ENCODE data around the gene CHD9.

CHD9 gene

GRCh38 chr16:53078765-53079485 lies 24.1 kb downstream of the CHD9 start:
- TF ChIP-seq, protein P1, sequence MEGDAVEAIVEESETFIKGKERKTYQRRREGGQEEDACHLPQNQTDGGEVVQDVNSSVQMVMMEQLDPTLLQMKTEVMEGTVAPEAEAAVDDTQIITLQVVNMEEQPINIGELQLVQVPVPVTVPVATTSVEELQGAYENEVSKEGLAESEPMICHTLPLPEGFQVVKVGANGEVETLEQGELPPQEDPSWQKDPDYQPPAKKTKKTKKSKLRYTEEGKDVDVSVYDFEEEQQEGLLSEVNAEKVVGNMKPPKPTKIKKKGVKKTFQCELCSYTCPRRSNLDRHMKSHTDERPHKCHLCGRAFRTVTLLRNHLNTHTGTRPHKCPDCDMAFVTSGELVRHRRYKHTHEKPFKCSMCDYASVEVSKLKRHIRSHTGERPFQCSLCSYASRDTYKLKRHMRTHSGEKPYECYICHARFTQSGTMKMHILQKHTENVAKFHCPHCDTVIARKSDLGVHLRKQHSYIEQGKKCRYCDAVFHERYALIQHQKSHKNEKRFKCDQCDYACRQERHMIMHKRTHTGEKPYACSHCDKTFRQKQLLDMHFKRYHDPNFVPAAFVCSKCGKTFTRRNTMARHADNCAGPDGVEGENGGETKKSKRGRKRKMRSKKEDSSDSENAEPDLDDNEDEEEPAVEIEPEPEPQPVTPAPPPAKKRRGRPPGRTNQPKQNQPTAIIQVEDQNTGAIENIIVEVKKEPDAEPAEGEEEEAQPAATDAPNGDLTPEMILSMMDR (IDR thresholded peaks at IDR 0.05; ENCODE audit: insufficient read depth, low read length, poor library complexity, severe bottlenecking), result no peak
- Histone ChIP-seq H3K4me2 (ENCODE audit: low read depth, low read length, poor library complexity, severe bottlenecking) (no peak overlapping the region), H3K9me2 (replicated peaks; ENCODE audit: insufficient read depth, low read length) (no peaks in the 10 kb centered on the region), H3K9ac (ENCODE audit: low read length) (no peak overlapping the region), H3F3A (ENCODE audit: insufficient read depth) (no peaks in the 10 kb centered on the region), H3K79me2 (ENCODE audit: insufficient read depth, low read length) (peaks cover 61% of the 10 kb centered on the region), H3K27me3 (ENCODE audit: low read length) (no peaks in the 10 kb centered on the region), H2AFZ (ENCODE audit: low read depth, low read length, severe bottlenecking) (no peak overlapping the region), H3K27ac (ENCODE audit: low read depth, low read length) (no peak overlapping the region), H3K36me3 (ENCODE audit: low read length) (no peaks in the 10 kb centered on the region), H4K20me1 (ENCODE audit: low read depth, low read length) (no peaks in the 10 kb centered on the region; the same call in 1 of the 2 replicates), H3K9me3 (ENCODE audit: insufficient read depth, low read length) (no peaks in the 10 kb centered on the region; the same call in 1 of the 2 replicates), H3K4me3 (ENCODE audit: insufficient read depth, low read length, poor library complexity, severe bottlenecking) (no peak overlapping the region)

- Histone ChIP-seq H3K9me3 (ENCODE audit: insufficient read depth, low read length) (no peaks in the 10 kb centered on the region), H3K4me3 (ENCODE audit: insufficient read depth, low read length, poor library complexity, severe bottlenecking) (no peak overlapping the region), H4K20me1 (ENCODE audit: low read depth, low read length) (no peaks in the 10 kb centered on the region; the same call in 1 of the 2 replicates), H3K4me2 (ENCODE audit: low read depth, low read length, poor library complexity, severe bottlenecking) (no peak overlapping the region), H3K27ac (ENCODE audit: low read depth, low read length) (no peak overlapping the region), H3K27me3 (ENCODE audit: low read length) (no peaks in the 10 kb centered on the region), H3K9me2 (replicated peaks; ENCODE audit: insufficient read depth, low read length) (no peaks in the 10 kb centered on the region), H3K79me2 (ENCODE audit: insufficient read depth, low read length) (peaks cover 51% of the 10 kb centered on the region), H3K36me3 (ENCODE audit: low read length) (no peaks in the 10 kb centered on the region), H2AFZ (ENCODE audit: low read depth, low read length, severe bottlenecking) (no peak overlapping the region), H3K9ac (ENCODE audit: low read length) (no peak overlapping the region), H3F3A (ENCODE audit: insufficient read depth) (no peaks in the 10 kb centered on the region)
- TF ChIP-seq EZH2phosphoT487 (conservative IDR thresholded peaks at IDR 0.05; ENCODE audit: low read length), result no peak
- TF ChIP-seq, protein P1 (IDR thresholded peaks at IDR 0.05; ENCODE audit: insufficient read depth, low read length, poor library complexity, severe bottlenecking), result no peak
Measured at GRCh38 chr16:53080345-53081031, 25.7 kb downstream of the CHD9 start.

GRCh38 chr16:53081032-53081424 lies 26.2 kb downstream of the CHD9 start:
- H2AFZ ChIP-seq (ENCODE audit: low read depth, low read length, severe bottlenecking), result no peak overlapping the region
- TF ChIP-seq, protein P1 (IDR thresholded peaks at IDR 0.05; ENCODE audit: insufficient read depth, low read length, poor library complexity, severe bottlenecking), result no peak
- TF ChIP-seq EZH2phosphoT487 (conservative IDR thresholded peaks at IDR 0.05; ENCODE audit: low read length), result no peak
- no peaks in the 10 kb centered on the region for H3K36me3 ChIP-seq (ENCODE audit: low read length)
- no peaks in the 10 kb centered on the region for H3K9me3 ChIP-seq (ENCODE audit: insufficient read depth, low read length)
- H3F3A ChIP-seq (ENCODE audit: insufficient read depth), result no peaks in the 10 kb centered on the region
- H3K9me2 ChIP-seq (replicated peaks; ENCODE audit: insufficient read depth, low read length), result no peaks in the 10 kb centered on the region
- no peak overlapping the region for H3K9ac ChIP-seq (ENCODE audit: low read length)
- H3K4me2 ChIP-seq (ENCODE audit: low read depth, low read length, poor library complexity, severe bottlenecking), result no peak overlapping the region
- H3K4me3 ChIP-seq (ENCODE audit: insufficient read depth, low read length, poor library complexity, severe bottlenecking), result no peak overlapping the region
- H3K27ac ChIP-seq (ENCODE audit: low read depth, low read length), result no peak overlapping the region
- peaks cover 46% of the 10 kb centered on the region for H3K79me2 ChIP-seq (ENCODE audit: insufficient read depth, low read length)
- H3K27me3 ChIP-seq (ENCODE audit: low read length), result no peaks in the 10 kb centered on the region
- no peaks in the 10 kb centered on the region; the same call in 1 of the 2 replicates for H4K20me1 ChIP-seq (ENCODE audit: low read depth, low read length)
